Peyer's patch (tissue), 4 donors: ENCODE measurements around the gene CADM1.

Source experiments
- POLR2A ChIP-seq, 2 donors: fragments of 450-650 bp; IDR thresholded peaks; one replicate each; pipeline ENCODE4 v1.5.1; 2017; ENCODE audit warnings: antibody characterized with exemption in 2 of 2, mild to moderate bottlenecking in 2 of 2, moderate library complexity in 2 of 2
- TF ChIP-seq, protein P1 (sequence below), 6 experiments: fragments of 450-650 bp in 4 of 6; fragments of 200-600 bp in 2 of 6; sonication (generic) in 1 of 6; IDR thresholded peaks; one replicate each; pipeline ENCODE4 v1.5.1; 2017 to 2019; ENCODE audit warnings: antibody characterized with exemption in 6 of 6, mild to moderate bottlenecking in 3 of 6, moderate library complexity in 1 of 6

DNA sequence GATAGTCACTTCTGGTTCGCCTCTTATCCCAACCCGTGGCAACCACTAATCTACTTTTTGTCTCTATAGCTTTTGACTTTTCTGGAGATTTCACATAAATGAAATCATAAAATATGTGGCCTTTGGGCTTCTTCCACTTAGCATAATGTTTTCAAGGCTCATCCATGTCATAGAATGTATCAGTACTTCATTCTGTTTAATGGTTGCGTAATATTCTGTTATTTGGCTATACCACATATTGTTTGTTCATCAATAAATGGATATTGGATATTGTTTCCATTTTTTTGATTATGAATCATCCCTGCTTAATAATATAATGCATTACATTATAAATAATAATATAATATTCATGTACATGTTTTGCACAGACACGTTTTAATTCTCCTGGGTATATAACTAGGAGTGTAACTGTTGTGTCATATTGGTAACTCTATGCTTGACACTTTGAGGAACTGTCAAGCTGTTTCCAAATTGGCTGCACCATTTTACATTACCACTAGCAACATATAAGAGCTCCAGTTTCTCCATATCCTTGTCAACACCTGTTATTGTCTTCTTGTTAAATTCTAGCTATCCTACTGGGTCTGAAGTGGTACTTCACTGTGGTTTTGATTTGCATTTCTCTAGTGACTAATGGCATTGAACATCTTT is 181.5 kb downstream of the CADM1 start:
- TF ChIP-seq POLR2A (IDR thresholded peaks at IDR 0.05), result no peak
- TF ChIP-seq, protein P1, sequence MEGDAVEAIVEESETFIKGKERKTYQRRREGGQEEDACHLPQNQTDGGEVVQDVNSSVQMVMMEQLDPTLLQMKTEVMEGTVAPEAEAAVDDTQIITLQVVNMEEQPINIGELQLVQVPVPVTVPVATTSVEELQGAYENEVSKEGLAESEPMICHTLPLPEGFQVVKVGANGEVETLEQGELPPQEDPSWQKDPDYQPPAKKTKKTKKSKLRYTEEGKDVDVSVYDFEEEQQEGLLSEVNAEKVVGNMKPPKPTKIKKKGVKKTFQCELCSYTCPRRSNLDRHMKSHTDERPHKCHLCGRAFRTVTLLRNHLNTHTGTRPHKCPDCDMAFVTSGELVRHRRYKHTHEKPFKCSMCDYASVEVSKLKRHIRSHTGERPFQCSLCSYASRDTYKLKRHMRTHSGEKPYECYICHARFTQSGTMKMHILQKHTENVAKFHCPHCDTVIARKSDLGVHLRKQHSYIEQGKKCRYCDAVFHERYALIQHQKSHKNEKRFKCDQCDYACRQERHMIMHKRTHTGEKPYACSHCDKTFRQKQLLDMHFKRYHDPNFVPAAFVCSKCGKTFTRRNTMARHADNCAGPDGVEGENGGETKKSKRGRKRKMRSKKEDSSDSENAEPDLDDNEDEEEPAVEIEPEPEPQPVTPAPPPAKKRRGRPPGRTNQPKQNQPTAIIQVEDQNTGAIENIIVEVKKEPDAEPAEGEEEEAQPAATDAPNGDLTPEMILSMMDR (IDR thresholded peaks at IDR 0.05), result no peak
